Measurements from ENCODE around the gene TRIM44. TPM values are rescaled to one million over a fixed set of nuclear protein-coding genes. Genes with fewer than 3 reads are reported as not detected.

Gene TRIM44, protein sequence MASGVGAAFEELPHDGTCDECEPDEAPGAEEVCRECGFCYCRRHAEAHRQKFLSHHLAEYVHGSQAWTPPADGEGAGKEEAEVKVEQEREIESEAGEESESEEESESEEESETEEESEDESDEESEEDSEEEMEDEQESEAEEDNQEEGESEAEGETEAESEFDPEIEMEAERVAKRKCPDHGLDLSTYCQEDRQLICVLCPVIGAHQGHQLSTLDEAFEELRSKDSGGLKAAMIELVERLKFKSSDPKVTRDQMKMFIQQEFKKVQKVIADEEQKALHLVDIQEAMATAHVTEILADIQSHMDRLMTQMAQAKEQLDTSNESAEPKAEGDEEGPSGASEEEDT
- 13.5 TPM for total RNA-seq

DNA sequence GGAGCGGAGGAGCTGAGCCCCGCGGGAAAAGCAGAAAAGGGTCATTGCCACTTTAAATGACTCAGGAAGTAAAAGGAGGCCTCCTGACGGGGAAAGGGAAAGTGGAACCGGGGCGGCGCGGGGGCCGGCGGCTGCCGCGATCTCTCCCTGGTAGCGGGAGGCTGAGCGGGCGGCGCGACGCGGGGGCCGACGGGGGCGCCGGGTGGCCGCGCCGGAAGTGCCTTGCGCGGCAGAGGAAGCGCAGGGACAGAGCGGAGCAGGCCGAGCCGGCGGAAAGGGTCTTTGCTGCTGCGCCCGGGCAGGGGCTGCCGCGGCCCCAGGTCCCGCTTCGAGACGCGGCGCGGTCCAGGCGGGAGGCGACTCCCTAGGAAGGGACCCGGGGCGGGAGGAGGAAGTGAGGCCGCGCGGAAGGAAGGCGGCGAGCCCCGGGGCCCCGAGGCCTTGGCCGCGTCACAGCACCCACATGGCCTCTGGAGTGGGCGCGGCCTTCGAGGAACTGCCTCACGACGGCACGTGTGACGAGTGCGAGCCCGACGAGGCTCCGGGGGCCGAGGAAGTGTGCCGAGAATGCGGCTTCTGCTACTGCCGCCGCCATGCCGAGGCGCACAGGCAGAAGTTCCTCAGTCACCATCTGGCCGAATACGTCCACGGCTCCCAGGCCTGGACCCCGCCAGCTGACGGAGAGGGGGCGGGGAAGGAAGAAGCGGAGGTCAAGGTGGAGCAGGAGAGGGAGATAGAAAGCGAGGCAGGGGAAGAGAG is at the start of gene TRIM44:
Gene TRIM44 (plus strand): TSS at position 127 of the 759 bp plus-strand sequence. CDS start 337 bp downstream, at position 464.
- FAIRE-seq (no peak), DNase-seq (ENCODE audit: low spot score in 2 of 2) (peak; percentile 82)

DNA sequence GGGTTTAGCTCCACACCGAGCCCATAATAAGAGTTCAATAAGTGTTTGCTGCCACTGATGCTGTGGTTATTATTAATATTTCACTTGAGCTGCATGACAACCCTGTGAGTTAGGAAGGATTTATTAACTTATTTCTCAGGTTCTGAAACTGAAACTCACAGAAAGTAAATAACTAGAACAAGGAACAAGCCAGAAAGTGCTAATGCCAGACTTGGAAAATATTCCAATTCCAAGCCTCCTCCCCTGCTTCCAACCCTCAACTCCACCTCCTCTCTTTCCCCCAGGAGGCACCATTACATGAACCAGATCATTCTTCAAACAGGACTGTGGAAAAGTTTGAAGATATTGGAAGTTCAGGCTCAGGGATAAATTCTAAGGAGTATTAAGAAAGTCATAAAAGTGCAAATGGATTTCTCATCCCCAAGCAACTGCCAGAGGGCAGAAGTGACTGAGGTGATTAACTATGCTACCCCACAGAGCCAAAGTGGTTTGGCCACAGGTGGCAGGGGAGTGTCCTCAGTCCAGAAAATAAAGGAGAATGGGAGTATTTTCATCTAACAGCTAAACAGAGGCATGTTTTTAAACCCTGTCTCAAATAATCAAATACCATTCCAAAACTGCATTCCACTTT is 47.5 kb upstream of the TRIM44 start:
- FAIRE-seq, result no peak
- no peak for DNase-seq (ENCODE audit: low spot score in 2 of 2)

DNA sequence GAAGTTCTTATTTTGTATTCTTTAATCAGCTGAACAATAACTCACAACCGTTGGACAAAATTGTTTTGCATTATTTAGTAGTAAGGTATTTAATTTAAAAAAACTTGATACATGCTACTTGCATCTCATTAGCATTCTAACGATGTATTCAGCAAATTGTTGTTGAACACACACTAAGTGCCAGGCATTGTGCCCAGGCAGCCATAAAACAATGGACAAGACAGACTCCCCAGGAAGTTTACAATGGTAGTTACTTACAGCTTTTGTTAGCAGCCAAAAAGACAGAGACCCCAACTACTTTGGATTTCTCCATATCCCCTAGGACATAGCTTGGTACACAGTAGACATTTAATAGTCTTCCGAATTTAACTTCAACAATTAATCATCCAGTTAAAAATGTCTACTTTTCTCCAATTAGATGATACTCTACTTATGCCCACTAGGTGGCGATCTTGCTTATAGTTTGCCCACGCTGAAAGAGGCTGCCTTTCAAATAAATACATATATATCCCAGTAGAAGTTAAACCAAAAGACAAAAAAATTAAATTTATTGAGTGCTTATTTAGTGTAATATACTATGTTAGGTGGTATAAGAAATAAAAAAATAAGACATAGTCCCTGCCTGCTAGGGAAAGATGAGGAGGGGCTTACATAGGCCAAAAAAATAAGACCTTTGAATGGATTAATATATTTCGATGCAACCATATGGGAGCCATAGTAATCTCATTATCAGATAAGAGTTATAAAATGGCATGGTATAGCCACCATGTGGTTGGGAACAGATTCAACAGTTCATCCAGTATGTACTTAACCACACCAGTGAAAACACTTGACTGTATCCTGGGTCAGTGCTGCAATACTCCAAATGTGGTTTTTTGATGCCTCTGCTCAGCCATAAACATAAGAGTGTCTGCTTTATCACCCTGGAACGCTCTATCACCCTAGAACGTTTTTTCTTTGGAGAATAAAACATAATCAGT is 46.4 kb upstream of the TRIM44 start:
- FAIRE-seq (peak; percentile 66), DNase-seq (ENCODE audit: low spot score in 2 of 2) (peak; percentile 54 to 71)

- FAIRE-seq, result no peak
- no peak for DNase-seq (ENCODE audit: low spot score in 2 of 2)
Measured at GRCh38 chr11:35617316-35617686, 45.3 kb upstream of the TRIM44 start.

- DNase-seq (ENCODE audit: low spot score in 2 of 2) (peak; percentile 80 to 84), FAIRE-seq (no peak)
Measured at GRCh38 chr11:35617687-35618496, 44.7 kb upstream of the TRIM44 start, which contains the start of gene FJX1. TSS of gene FJX1 (plus strand) at chr11:35618460. CDS start at chr11:35618637, 177 bp downstream.

DNA sequence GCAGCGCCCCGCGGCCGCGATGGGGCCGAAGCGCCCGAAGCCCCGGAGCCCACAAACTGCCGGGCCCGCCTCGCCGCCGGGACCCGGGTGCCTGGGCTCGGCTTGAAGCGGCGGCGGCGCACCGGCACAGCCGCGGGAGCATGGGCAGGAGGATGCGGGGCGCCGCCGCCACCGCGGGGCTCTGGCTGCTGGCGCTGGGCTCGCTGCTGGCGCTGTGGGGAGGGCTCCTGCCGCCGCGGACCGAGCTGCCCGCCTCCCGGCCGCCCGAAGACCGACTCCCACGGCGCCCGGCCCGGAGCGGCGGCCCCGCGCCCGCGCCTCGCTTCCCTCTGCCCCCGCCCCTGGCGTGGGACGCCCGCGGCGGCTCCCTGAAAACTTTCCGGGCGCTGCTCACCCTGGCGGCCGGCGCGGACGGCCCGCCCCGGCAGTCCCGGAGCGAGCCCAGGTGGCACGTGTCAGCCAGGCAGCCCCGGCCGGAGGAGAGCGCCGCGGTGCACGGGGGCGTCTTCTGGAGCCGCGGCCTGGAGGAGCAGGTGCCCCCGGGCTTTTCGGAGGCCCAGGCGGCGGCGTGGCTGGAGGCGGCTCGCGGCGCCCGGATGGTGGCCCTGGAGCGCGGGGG is 44.0 kb upstream of the TRIM44 start:
- FAIRE-seq (no peak), DNase-seq (ENCODE audit: low spot score in 2 of 2) (peak; percentile 45 to 64)

GRCh38 chr11:35619116-35619854 is 43.3 kb upstream of the TRIM44 start:
- FAIRE-seq (no peak), DNase-seq (ENCODE audit: low spot score in 2 of 2) (peak; percentile 32 to 48)

- no peak for FAIRE-seq
- DNase-seq (ENCODE audit: low spot score in 2 of 2), result peak in 1 of 2 donors; percentile 29
Measured at GRCh38 chr11:35619855-35620640, 42.5 kb upstream of the TRIM44 start.

DNA sequence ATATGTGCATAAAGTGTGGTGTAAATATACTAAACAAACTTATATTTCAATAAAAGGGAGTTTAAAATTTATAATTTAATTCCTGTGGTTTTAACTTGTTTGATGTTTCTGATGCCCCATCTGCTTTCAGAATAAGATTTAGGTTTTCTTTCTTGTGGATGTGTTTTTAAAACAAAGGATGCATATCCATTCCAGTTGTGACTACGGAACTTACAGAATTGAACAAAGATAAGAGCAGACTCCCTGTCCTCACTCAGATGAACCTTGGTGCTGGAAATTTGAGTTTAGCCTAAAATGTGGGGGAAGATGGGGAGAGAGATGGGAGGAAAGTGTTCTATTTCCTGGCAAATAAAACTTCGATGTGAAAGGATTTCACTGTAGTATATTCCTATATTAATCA is 41.8 kb upstream of the TRIM44 start:
- no peak for FAIRE-seq
- DNase-seq (ENCODE audit: low spot score in 2 of 2), result no peak

DNA sequence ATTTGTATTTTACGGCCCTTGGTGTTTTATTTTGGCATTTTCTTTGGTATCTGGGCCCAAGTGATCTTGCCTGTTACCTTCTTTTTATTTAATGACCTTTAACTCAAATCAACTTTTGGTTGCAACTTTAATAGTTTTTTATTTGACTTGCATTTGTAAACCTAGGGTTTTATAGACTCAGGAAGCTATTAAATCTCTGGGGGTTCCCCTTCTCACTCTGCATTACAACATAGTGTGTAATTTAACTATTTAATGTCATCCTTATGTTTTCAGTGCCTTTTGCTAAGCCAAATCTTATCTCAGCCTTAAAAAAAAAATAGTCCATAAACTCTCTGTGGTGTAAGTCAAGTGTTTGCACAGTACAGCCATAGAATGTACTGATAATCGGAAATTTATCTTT is 41.0 kb upstream of the TRIM44 start:
- no peak for DNase-seq (ENCODE audit: low spot score in 2 of 2)
- FAIRE-seq, result no peak

DNA sequence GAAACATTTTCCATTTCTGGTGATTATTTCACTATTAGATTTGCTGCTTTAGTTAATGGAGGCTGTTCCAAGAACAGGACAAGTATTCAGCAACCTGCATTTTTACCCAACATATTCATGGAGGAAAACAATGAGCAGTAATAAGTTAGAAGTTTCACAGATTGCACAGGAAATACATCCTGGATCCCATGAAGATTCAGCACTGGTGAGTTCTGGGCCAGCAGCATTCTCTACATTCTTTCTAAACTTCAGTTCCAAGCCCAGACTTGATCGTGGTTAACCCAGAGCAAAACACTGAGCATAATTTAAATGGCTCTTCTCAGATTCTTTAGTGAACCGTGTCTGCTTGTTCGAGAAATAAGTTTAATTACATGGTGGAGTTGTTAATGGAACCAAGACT is 40.5 kb upstream of the TRIM44 start:
- no peak for DNase-seq (ENCODE audit: low spot score in 2 of 2)
- no peak for FAIRE-seq

GRCh38 chr11:35623621-35624168 is 38.9 kb upstream of the TRIM44 start:
- no peak for FAIRE-seq
- no peak for DNase-seq (ENCODE audit: low spot score in 2 of 2)

- FAIRE-seq (no peak), DNase-seq (ENCODE audit: low spot score in 2 of 2) (no peak)
Measured at GRCh38 chr11:35624316-35624715, 38.3 kb upstream of the TRIM44 start.

GRCh38 chr11:35624781-35625180 is 37.8 kb upstream of the TRIM44 start:
- FAIRE-seq (no peak), DNase-seq (ENCODE audit: low spot score in 2 of 2) (no peak)

GRCh38 chr11:35626501-35626900 is 36.1 kb upstream of the TRIM44 start:
- FAIRE-seq (no peak), DNase-seq (ENCODE audit: low spot score in 2 of 2) (no peak)

DNA sequence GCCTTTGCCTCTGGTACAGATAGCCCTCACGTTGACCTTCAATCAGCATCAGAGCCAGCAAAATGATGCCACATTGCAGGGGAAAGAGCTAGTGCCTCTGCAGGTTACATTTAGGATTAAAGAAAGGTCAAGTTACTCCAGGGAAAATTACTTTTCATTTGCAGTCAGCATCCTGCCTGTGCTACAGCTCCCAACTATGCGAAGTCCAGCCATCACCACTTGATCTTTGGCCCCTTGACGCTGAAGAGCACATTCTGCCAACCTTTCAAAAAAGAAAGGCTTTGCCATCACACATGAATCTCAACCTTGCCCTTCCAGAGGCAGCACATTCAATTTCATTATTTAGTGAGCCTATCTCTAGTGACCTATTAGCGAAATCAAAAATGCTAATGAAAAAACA is 33.1 kb upstream of the TRIM44 start:
- no peak for DNase-seq (ENCODE audit: low spot score in 2 of 2)

DNA sequence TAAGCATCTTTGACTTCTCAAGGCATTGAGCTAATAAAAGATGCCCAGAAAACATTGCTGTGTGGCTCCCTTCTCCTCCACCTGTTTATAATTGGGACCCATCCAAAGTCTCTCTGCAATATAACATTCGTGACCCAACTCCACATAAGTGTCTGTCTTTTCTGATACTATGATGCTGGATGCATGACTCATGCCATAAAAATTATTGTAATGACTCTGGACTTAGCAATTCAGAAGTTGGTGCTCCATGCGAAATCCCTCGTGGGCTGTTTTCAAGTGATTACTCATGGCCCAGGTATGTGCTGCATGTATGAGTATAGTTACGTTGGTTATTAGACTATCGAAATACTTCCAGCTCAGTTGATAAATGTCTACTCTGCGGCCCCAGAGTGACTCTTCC is 32.7 kb upstream of the TRIM44 start:
- FAIRE-seq (no peak), DNase-seq (ENCODE audit: low spot score in 2 of 2) (no peak)

More for the DNA sequence above, 33.1 kb upstream of the TRIM44 start:
- no peak for FAIRE-seq

All from frontal cortex (tissue), 4 donors.